Activated CD4-positive, CD25-positive, alpha-beta regulatory T cell (primary cell): ENCODE data around the gene ACTN2.
"Not testable (repeated sequence)": the region's sequence is repeated elsewhere in the genome, so short reads cannot be mapped to it uniquely, and the experiment has no call there.

Experiments used
- DNase-seq, 4 experiments: peaks; one replicate each; lab custom pipeline; 2025; lab: John Stamatoyannopoulos, UW

Gene ACTN2

GRCh38 chr1:236685917-236686814 is at the start of gene ACTN2:
Gene ACTN2 (plus strand): TSS chr1:236686499. CDS start chr1:236686674, 175 bp downstream.
- peak in 2 of 4 experiments; percentile 12 to 13 for DNase-seq

- DNase-seq: no peak
Observed at GRCh38 chr1:236638945-236639344, 47.4 kb upstream of the ACTN2 start.

GRCh38 chr1:236639686-236640085 is 46.6 kb upstream of the ACTN2 start:
- no peak for DNase-seq

GRCh38 chr1:236642763-236643162 is 43.5 kb upstream of the ACTN2 start:
- DNase-seq: no peak

- DNase-seq: no peak
Observed at GRCh38 chr1:236645016-236645680, 41.2 kb upstream of the ACTN2 start.

GRCh38 chr1:236654511-236654910 is 31.8 kb upstream of the ACTN2 start:
- DNase-seq: no peak

- no peak for DNase-seq
Observed at GRCh38 chr1:236654957-236655356, 31.3 kb upstream of the ACTN2 start.

GRCh38 chr1:236657398-236657797 is 28.9 kb upstream of the ACTN2 start:
- no peak for DNase-seq

- DNase-seq: no peak
Observed at GRCh38 chr1:236659792-236660587, 26.3 kb upstream of the ACTN2 start.

GRCh38 chr1:236663934-236664333 is 22.4 kb upstream of the ACTN2 start:
- DNase-seq: no peak

GRCh38 chr1:236668909-236669308 is 17.4 kb upstream of the ACTN2 start:
- DNase-seq: not testable (repeated sequence)

GRCh38 chr1:236670060-236670459 is 16.2 kb upstream of the ACTN2 start:
- no peak for DNase-seq

GRCh38 chr1:236673289-236673919 is 12.9 kb upstream of the ACTN2 start:
- DNase-seq: no peak

GRCh38 chr1:236677641-236678235 is 8.6 kb upstream of the ACTN2 start:
- DNase-seq: no peak

GRCh38 chr1:236681219-236681618 is 5.1 kb upstream of the ACTN2 start:
- DNase-seq: no peak

GRCh38 chr1:236685205-236685916 is 938 bp upstream of the ACTN2 start:
- no peak for DNase-seq

- no peak for DNase-seq
Observed at GRCh38 chr1:236686815-236687160, 489 bp downstream of the ACTN2 start.

- no peak for DNase-seq
Observed at GRCh38 chr1:236687273-236687672, 974 bp downstream of the ACTN2 start.

GRCh38 chr1:236688705-236689104 is 2.4 kb downstream of the ACTN2 start:
- DNase-seq: no peak

- no peak for DNase-seq
Observed at GRCh38 chr1:236689713-236690569, 3.6 kb downstream of the ACTN2 start.
